ENCODE measurements around the gene SENP1. TPM values are rescaled to one million over a fixed set of nuclear protein-coding genes. Genes with fewer than 3 reads are reported as not detected.

SENP1 gene
- total and polyA plus RNA-seq, 2 of the 13 experiments (the other 11 are each of a cell fraction or from before 2014, with no cell fraction given), result 14.0 to 20.2 TPM

DNA sequence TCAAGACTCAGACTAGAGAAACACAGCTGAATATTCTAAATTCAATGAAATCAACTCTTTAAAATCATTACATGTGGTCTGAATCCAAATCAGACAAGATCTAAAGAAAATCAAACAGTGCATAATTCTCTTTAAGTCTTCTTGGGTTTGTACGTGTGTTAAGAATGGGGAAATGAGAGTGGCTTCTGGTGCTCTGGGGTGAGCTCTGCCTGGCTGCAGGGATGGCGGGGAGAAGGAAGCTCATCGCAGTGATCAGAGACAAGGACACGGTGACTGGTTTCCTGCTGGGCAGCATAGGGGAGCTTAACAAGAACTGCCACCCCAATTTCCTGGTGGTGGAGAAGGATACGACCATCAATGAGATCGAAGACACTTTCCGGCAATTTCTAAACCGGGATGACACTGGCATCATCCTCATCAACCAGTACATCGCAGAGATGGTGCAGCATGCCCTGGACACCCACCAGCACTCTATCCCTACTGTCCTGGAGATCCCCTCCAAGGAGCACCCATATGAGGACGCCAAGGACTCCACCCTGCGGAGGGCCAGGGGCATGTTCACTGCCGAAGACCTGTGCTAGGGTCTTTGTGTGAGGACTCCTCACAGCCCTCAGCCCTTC, 20.9 kb downstream of the SENP1 start (continued):
- TF ChIP-seq, protein P1, sequence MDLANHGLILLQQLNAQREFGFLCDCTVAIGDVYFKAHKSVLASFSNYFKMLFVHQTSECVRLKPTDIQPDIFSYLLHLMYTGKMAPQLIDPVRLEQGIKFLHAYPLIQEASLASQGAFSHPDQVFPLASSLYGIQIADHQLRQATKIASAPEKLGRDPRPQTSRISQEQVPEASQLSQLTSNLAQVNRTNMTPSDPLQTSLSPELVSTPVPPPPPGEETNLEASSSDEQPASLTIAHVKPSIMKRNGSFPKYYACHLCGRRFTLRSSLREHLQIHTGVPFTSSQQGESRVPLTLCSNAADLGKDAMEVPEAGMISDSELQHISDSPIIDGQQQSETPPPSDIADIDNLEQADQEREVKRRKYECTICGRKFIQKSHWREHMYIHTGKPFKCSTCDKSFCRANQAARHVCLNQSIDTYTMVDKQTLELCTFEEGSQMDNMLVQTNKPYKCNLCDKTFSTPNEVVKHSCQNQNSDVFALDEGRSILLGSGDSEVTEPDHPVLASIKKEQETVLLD (CRISPR knock-in tag; IDR thresholded peaks at IDR 0.05; ENCODE audit: low read depth), result no peak
- TF ChIP-seq ZNF879 (CRISPR knock-in tag; IDR thresholded peaks at IDR 0.05) (no peak), NR2C2 (CRISPR knock-in tag; IDR thresholded peaks at IDR 0.05; ENCODE audit: borderline replicate concordance) (no peak), ZNF720 (CRISPR knock-in tag; IDR thresholded peaks at IDR 0.05) (no peak)

DNA sequence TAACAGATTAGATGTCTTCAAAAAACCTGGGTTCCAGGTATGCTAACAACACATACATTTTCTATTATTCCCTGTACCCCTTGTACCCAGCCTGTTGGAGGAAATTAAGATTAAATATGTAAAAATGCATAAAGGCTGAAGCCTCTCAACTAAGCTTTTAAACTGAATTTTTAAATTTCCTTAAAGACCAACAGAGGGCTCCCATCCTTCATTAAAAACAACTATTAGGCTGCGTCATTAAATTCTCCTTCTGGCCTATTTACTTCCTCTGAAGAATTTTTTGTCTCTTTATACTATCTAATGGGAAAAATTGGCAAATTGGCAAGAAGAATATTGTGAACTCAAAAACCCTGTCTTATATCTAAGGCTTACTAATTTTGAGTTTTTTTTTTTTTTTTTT, 21.8 kb downstream of the SENP1 start:
- BruUV-seq (replicated peaks), result no TSS peak
- Histone ChIP-seq H3K4me2 (ENCODE audit: low read depth, low read length) (no peak overlapping the region), H3K4me3 (replicated peaks in 1 of 3; ENCODE audit: insufficient read depth in 1 of 3, low read depth in 2 of 3, low read length in 3 of 3) (no peak overlapping the region), H3K9me3 (ENCODE audit: low read length) (no peaks in the 10 kb centered on the region), H3K36me3 (replicated peaks in 1 of 2; ENCODE audit: control insufficient read depth in 1 of 2, insufficient read depth in 2 of 2, low read length in 2 of 2) (peaks cover 9 to 43% of the 10 kb centered on the region in 2 experiments), H3K27me3 (ENCODE audit: control insufficient read depth in 1 of 2, insufficient read depth in 2 of 2, low read length in 2 of 2) (no peaks in the 10 kb centered on the region), H3K79me2 (ENCODE audit: insufficient read depth, low read length) (no peaks in the 10 kb centered on the region), H4K20me1 (ENCODE audit: insufficient read depth, low read length) (no peaks in the 10 kb centered on the region), H3K9ac (ENCODE audit: insufficient read depth, low read depth, low read length) (no peak overlapping the region), H3K4me1 (ENCODE audit: insufficient read depth, low read length) (no peaks in the 10 kb centered on the region), H3K27ac (ENCODE audit: extremely low read length, insufficient read depth, low read length) (no peak overlapping the region), H2AFZ (ENCODE audit: low read length) (no peak overlapping the region)
- 100% methylated on average over 1 of the region's 1 CpG for WGBS (ENCODE audit: low lambda C conversion rate)
- in situ Hi-C loops (cut with HindIII; ENCODE audit: extremely low pct_ligation_motif_present, low pct_unique_long_range_greater_than_20kb), result loop anchor here (10.0 kb wide), 1 partner anchor 81 kb away; no protein-coding TSS in a partner anchor
- intact Hi-C loops (cut with micrococcal nuclease; ENCODE audit: unreplicated experiment), result loop anchor here (1.0 kb wide), 1 partner anchor 81 kb away; no protein-coding TSS in a partner anchor
- TF ChIP-seq ZNF530 (CRISPR knock-in tag; IDR thresholded peaks at IDR 0.05; ENCODE audit: low read depth) (no peak), STAG1 (CRISPR knock-in tag; IDR thresholded peaks at IDR 0.05) (peak; percentile 32), ZNF75D (CRISPR knock-in tag; IDR thresholded peaks at IDR 0.05; ENCODE audit: borderline replicate concordance) (no peak), ZNF563 (CRISPR knock-in tag; IDR thresholded peaks at IDR 0.05) (no peak), ATF1 (CRISPR knock-in tag; IDR thresholded peaks at IDR 0.05) (no peak)
- DNase-seq (ENCODE audit: low spot score) (no peak), FAIRE-seq (no peak), ATAC-seq (no peak)
- POLR2A ChIA-PET, result no interaction called here
- CTCF ChIA-PET (ENCODE audit: low intra/inter-chr PET ratio, low total read pairs), result interaction anchor here (1.2 to 1.4 kb wide), 2 partner anchors 81 to 106 kb away, joined by 5 to 6 read pairs; no protein-coding TSS in a partner anchor

Measured in HepG2 (cell line).